GM18861 (cell line): ENCODE results near the gene DSCAML1.

Source experiments
- ATAC-seq: cut with Tn5 transposase; IDR thresholded peaks from one replicate; pipeline ENCODE4 v1.9.1; 2021; ENCODE audit not compliant: unreplicated experiment

DSCAML1 gene

DNA sequence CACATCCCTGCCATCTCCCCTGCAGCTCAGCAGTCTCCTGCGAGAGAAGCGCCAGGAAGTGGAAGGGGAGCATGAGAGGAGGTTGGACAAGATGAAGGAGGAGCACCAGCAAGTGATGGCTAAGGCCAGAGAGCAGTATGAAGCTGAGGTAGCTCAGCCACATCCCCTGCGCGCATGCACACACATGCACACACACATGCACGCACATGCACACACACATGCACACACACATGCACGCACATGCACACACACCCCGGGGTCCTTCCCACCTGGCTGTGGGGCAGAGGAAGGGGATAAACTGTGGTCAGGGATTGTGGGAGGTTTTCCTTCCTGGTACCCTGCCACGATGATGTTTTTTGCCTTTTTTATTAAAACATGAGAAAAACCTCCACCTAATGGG lies 404.0 kb downstream of the DSCAML1 start:
- ATAC-seq = no peak

DNA sequence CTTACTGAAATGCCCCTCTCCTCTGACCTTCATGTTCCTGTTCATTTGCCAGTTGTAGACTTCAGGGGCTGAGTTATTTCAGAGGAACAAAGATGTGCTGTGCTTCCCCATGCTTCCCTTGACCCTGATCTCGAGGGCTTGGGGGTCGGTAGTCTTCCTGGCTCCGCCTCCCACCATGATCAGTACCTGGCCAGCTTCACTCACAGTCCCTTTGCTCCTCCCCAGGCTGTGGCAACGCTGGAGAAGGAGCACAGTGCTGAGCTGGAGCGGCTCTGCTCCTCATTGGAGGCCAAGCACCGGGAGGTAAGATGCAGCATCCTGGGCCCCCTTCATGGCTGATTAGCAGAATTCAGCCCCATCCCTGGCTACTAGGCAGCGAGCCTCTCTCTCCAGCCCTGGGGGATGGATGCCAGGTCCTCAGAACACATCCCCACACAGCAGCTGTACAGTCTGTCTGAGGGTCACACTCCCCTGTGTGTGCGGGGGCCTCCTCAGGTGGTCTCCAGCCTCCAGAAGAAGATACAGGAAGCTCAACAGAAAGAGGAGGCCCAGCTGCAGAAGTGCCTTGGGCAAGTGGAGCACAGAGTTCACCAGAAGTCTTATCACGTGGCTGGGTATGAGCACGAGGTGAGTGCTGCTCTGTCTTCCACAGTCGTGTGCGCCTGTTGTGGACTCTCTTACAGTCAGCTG lies 404.9 kb downstream of the DSCAML1 start:
- no peak for ATAC-seq

DNA sequence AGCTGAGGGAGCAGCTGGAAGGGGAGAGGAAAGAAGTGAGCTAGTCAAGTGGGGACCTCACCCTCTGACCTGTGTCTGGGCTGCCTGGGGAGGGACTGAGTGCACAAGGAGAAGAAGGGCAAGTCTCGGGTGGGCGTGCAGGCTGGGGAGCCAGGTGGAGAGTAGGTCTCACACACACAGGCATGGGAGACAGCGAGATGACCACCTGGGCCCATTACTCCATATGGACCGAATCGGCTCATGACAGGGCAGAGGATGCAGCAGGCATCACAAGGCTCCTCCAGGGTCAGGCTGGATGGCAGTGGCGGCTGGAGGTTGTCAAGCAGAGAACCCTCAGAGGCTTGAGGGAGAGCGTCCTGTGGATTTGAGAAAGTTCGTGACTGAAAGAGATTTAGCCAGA lies 405.8 kb downstream of the DSCAML1 start:
- ATAC-seq = no peak

DNA sequence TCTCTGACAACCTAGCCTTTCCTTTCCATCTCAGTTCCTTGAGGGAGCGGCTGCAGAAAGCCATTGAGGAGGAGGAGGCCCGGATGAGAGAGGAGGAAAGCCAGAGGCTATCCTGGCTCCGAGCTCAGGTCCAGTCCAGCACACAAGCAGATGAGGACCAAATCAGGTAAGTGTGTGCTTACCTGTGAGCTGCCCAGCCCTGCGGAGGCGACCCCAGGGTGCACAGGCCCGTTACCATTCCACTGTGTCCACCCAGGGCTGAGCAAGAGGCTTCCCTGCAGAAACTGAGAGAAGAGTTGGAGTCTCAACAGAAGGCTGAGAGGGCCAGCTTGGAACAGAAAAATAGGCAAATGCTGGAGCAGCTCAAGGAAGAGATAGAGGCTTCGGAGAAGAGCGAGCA lies 406.3 kb downstream of the DSCAML1 start:
- ATAC-seq = no peak

DNA sequence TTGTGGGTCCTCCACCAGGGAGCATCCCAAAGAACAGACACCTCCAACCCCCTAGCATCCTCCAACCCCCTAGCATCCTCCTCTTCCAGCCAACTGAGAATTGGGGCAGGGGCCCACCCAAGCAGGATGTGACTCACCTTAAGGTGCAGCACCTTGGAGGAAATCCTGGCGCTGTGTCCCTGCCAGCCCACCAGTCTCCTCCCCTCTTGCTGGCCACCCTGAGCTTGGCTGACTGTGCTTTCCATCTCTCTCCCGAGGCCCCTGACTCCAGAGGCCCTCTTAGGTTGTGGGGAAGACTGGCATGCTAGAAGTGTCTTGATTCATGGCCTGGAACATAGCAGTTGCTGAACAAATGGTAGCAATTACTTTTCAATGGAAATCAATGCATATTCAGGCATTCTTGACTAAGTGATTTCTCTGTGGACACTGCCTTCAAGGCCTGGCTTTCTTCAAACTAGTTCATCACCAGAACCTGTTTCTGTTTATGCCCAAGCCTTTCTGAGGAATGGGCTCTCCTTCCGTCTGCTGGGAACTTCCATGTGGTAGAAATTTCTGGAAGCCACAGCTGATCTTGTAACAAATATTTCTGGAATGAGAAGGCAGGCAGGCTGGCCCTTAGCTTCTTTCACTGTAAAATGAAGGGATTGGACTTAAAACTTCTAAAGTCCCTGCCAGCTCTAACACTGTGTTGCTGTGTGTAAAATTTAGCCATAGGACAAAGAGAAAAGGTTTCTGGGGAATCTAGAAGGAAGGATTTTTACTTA lies 408.8 kb downstream of the DSCAML1 start:
- ATAC-seq = no peak

DNA sequence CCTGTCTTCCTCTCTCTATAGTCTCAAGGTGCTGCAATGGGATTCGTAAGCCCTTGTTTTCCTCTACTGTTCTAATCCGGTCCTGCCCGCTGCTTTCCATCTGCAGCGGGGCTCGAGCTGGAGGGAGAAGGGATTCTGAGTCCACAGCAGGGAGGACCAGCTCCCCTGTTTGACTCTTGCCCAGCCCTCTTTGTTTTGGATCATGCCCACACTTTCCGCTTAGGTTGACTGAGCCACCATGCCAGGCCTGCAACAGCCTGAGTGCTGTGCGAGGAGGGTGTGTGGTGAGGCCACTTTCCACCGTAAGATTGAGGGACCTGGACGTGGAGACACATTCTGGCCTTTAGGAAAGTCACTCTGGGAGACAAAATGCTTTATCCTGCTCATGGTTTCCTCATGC lies 411.1 kb downstream of the DSCAML1 start:
- ATAC-seq = no peak

DNA sequence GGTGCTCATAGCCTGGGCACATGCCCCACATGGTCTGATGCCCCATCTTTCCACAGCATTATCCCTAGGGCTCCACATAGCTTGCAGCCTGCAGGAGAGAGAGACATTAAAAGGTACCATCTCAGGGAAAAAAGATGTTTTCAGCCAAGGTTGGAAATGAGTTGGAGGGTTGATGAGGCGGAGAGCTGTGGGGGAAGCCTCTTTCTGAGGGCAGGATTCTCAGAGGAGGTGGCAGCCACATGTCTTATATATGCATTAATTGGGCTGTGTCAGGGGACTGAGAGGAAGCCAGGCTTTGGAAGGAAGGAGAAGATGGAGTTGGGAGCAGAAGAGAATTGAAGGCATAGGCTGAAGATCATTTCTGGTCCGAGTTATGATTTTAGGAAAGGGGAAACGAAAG lies 411.5 kb downstream of the DSCAML1 start:
- no peak for ATAC-seq

DNA sequence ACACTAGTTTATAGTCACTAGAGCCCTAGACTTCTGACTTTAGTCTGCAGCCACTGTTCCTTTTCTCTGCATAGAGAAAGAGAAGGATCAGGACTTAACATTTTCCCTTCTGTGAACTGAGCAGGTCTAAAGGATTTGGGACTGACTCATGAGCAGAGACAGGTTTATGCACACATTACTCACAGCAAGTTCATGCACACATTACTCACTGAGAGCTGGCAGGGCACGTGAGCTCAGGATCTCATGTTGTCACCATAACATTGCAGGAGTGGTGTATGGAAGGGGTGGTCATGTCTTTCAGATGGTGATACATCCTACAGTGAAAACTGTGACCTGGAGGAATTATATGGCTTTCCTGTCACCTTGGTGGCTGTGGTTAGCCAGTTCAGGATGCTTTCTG lies 413.0 kb downstream of the DSCAML1 start:
- no peak for ATAC-seq

DNA sequence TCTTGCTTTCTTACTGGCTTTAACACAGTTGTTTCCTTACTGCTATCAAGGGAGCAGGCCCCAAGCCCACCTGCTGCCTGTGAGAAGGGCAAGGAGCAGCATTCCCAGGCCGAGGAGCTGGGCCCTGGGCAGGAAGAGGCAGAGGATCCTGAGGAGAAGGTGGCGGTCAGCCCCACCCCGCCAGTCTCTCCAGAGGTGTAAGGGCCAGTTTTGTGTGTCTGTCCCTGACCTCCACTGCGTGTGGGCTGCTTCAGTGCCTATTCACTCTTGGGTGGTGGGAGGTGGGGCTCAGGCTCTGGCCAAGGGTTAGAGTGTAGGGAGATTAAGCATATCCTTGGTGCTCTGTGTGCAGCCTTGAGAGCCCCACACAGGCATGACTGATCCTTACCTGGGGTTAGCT lies 414.3 kb downstream of the DSCAML1 start:
- no peak for ATAC-seq

DNA sequence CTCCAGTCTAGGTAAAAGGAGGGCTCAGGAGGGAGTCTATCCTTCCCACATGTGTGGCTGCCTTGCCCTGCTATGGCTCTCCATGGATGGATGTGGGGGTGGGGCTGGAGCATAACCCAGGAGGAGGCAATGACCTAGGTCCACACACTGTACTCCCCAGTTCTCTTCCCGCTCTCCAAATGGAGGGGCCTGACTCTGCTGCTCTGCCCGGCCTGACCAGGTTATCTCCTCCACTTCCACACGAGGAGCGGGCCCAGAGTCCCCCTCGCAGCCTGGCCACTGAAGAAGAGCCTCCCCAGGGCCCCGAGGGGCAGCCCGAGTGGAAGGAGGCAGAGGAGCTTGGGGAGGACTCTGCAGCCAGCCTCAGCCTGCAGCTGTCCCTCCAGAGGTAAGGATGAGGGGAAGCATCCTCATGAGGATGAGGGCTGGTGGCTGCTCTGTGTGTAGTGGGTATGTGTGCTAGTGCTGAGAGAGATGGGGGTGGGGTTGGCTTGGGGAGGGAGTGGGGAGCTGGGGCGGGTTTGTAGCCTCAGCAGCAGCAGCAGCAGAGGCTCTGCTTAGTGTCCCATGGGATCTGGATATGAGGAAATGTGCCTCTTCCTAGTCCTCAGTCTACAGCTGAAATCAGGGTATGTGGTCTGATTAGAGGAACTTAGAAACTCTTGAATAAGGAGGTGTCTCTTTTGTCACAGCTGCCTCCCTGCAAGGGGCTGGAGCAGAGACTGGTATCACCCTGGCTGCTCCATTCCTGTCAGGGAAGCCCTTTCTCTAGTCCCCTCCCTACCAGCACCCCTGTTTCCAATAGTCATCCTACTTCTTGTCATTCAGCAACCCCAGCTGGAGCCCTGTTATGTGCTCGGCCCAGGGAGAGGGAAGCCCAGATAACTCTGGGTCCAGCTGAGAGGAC lies 415.3 kb downstream of the DSCAML1 start:
- ATAC-seq = no peak

DNA sequence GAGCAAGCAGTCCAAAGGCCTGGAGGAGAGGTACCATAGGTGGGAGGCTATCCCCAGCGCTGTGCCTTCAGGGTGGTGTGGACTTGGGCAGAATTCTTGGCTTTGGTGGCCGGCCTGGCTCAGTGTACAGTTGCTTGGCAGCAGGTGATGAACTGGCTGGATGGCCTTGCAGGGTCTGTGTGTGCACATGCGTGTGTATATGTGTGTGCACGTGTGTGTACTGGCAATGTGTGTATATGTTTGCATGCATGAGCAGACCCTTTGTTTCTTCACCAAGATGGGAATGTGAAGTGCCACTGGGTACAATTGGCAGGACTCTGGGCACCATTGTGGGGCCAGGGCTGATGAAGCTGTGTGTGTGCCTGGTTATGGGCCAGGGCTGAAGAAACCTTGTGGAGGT lies 416.3 kb downstream of the DSCAML1 start:
- ATAC-seq = no peak

DNA sequence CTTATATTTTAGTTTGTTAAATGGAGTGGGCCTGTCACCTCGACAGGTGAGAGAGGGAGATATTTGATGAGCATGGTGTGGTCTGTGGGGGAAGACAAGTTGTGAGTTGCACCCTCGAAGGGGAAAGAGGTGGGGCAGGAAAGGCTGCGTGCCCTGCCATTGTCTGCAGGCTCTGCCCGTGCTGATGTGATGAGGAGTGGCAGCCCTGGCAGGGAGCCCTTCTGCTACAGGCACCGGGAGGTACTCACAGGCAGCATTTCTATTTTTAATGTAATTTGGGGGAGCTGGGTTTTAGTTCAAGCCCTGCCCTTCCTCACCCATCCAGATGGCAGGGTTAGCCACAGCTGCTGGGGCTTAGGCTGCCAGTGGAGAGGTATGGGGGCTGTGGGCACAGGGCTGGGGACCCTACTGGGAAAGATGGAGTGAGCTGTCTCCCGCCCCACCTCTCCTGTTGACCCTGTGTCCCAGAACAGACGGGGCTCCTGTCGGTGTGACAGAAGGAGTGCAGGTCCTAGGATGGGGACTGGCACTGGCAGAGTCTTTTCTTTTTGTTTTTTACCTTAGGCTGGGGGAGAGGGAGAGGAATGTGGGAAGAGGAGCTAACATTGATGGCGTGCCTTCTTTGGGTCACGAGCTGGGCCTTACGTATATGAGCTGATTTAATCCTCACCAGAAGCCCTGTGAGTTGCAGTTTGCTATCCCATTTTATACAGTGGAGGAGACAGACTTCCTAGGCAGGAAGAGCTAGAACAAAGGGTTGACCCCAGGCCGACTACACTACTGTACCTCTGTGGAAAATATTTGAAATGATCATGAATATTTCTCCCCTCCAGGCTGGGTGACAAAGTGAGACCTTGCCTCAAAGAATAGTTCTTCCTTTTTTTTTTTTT lies 417.8 kb downstream of the DSCAML1 start:
- no peak for ATAC-seq
